ENCODE measurements around the gene MYOT.

- TF ChIP-seq POLR2A (IDR thresholded peaks at IDR 0.05; ENCODE audit: low read depth) (no peak), CTCF (IDR thresholded peaks at IDR 0.05) (no peak), POLR2AphosphoS5 (IDR thresholded peaks at IDR 0.05) (no peak), EP300 (IDR thresholded peaks at IDR 0.05) (no peak)
These were observed 42.5 kb upstream of the MYOT start for GRCh38 chr5:137825165-137825564.
